Endothelial cell of coronary artery (primary cell): ENCODE data around the gene TCAIM. TPM values are rescaled to one million over a fixed set of nuclear protein-coding genes. Genes with fewer than 3 reads are reported as not detected.

Source experiments
- total RNA-seq: library from RNA; depleted of rRNA; stranded (reverse); fragments of >200 nt; gene quantifications from 2 replicates; pipeline ENCODE4 v1.2.3, GENCODE V29; 2014

TCAIM gene
- 15.3 and 19.1 TPM in 2 replicates for total RNA-seq

GRCh38 chr3:44338010-44338827 lies at the start of gene TCAIM:
Gene TCAIM, plus strand, starts transcription at chr3:44338766. Its CDS starts 16,017 bp downstream, at chr3:44354783.

Other genes starting within 250 kb of the TCAIM start
- gene TOPAZ1, start 96.9 kb upstream of the TCAIM start, total RNA-seq = not detected in 2 replicates
- gene ZNF445, start 138.9 kb downstream of the TCAIM start, total RNA-seq = 6.4 and 9.4 TPM in 2 replicates
- gene ZKSCAN7, start 216.4 kb downstream of the TCAIM start, total RNA-seq = 0.63 and 1.8 TPM in 2 replicates
- gene ZNF660, start 246.2 kb downstream of the TCAIM start, total RNA-seq = 0.63 and 1.8 TPM in 2 replicates